Activated CD4-positive, alpha-beta T cell treated with anti-CD3 and anti-CD28 coated beads for 36 hours (primary cell): ENCODE measurements around the gene MT4. TPM values are rescaled to one million over a fixed set of nuclear protein-coding genes. Genes with fewer than 3 reads are reported as not detected.
A peak's percentile ranks its signal among the peaks of the same experiment; 100 is the strongest.

Source experiments
- ATAC-seq: fragments of 200-7000 bp; cut with Tn5 transposase; one replicate; pipeline ENCODE4 v1.10.0; 2021; ENCODE audit warnings: mild to moderate bottlenecking, moderate library complexity
- CTCF ChIA-PET: fragments of 350-600 bp; sonication (Branson Sonifier 250); formaldehyde crosslinking; loops from one replicate; lab custom pipeline; 2021; ENCODE audit warnings: antibody characterized with exemption; lab: Charles Lee
- POLR2A ChIA-PET: fragments of 350-600 bp; sonication (Branson Sonifier 250); formaldehyde crosslinking; loops from one replicate; lab custom pipeline; 2021; ENCODE audit warnings: antibody characterized with exemption, inconsistent platforms; lab: Charles Lee
- DNase-seq: peaks from one replicate; pipeline ENCODE4 v3.0.0-alpha.2; 2020
- H3K27ac Mint-ChIP-seq: one replicate; pipeline ENCODE4 v1.8.0; 2021; ENCODE audit warnings: mixed read lengths
- H3K27me3 Mint-ChIP-seq: one replicate; pipeline ENCODE4 v1.8.0; 2021; ENCODE audit warnings: mixed read lengths
- H3K36me3 Mint-ChIP-seq: one replicate; pipeline ENCODE4 v1.8.0; 2021; ENCODE audit warnings: low read depth, mixed read lengths
- H3K4me1 Mint-ChIP-seq: one replicate; pipeline ENCODE4 v1.8.0; 2021; ENCODE audit warnings: mixed read lengths
- H3K4me3 Mint-ChIP-seq: one replicate; pipeline ENCODE4 v1.8.0; 2021; ENCODE audit warnings: mild to moderate bottlenecking, moderate library complexity, mixed read lengths
- H3K9me3 Mint-ChIP-seq: one replicate; pipeline ENCODE4 v1.8.0; 2021; ENCODE audit warnings: low read depth, mixed read lengths
- intact Hi-C, 2 experiments: fragments of 100-400 bp; cut with DNase I in 1 of 2; cut with micrococcal nuclease in 1 of 2; formaldehyde crosslinking; loops; one replicate each; pipeline versions ENCODE4 v1.14.2 to v1.15.1; 2022 to 2024; cut with DNase I, micrococcal nuclease
- total RNA-seq, 2 experiments: library from RNA; stranded (reverse); gene quantifications; one replicate each; pipeline ENCODE4 v1.2.3, GENCODE V29; 2021

The MT4 gene
- total RNA-seq, 2 experiments from 2014 or later = not detected

- H3K27me3 Mint-ChIP-seq = peaks cover 13% of the 10 kb centered on the region
Measured at GRCh38 chr16:56584276-56584675, 19.4 kb downstream of the MT4 start.

GRCh38 chr16:56588781-56589140, 23.9 kb downstream of the MT4 start:
- CTCF ChIA-PET = interaction anchor here (0.9 kb wide), 1 partner anchor 17 kb away, joined by 3 read pairs; no protein-coding TSS in a partner anchor
- Mint-ChIP-seq H3K4me1 (peaks cover 10% of the 10 kb centered on the region), H3K36me3 (no peaks in the 10 kb centered on the region), H3K4me3 (peak overlapping the region; percentile 75), H3K27me3 (peaks cover 21% of the 10 kb centered on the region), H3K27ac (peak overlapping the region; percentile 77), H3K9me3 (no peaks in the 10 kb centered on the region)
- POLR2A ChIA-PET = no interaction called here
- DNase-seq (no peak), ATAC-seq (peak; percentile 13)
- intact Hi-C loops = no loop called here

More at GRCh38 chr16:56584276-56584675, 19.4 kb downstream of the MT4 start:
- POLR2A ChIA-PET = no interaction called here
- intact Hi-C loops = no loop called here
- Mint-ChIP-seq H3K9me3 (no peaks in the 10 kb centered on the region), H3K27ac (no peak overlapping the region), H3K4me3 (no peak overlapping the region), H3K36me3 (no peaks in the 10 kb centered on the region), H3K4me1 (peaks cover 4% of the 10 kb centered on the region)
- DNase-seq (no peak), ATAC-seq (no peak)
- CTCF ChIA-PET = interaction anchor here (1.7 to 1.8 kb wide), 2 partner anchors 8 to 16 kb away, joined by 6 read pairs; no protein-coding TSS in a partner anchor

GRCh38 chr16:56589141-56590039, 24.5 kb downstream of the MT4 start, which contains the start of gene MT3:
MT3 (plus strand) TSS chr16:56589528; CDS start chr16:56589591, 63 bp downstream.
- H3K27me3 Mint-ChIP-seq = peaks cover 21% of the 10 kb centered on the region
- peaks cover 10% of the 10 kb centered on the region for H3K4me1 Mint-ChIP-seq
- peak within 1 kb of the TSS; percentile 77 for H3K27ac Mint-ChIP-seq
- H3K36me3 Mint-ChIP-seq = no peaks in the 10 kb centered on the region
- intact Hi-C loops = no loop called here
- DNase-seq = peak; percentile 72
- peak; percentile 87 for ATAC-seq
- ChIA-PET CTCF (interaction anchor here (0.6 to 0.9 kb wide), 2 partner anchors 16 to 45 kb away, joined by 3 to 4 read pairs; no protein-coding TSS in a partner anchor), POLR2A (no interaction called here)
- H3K9me3 Mint-ChIP-seq = no peaks in the 10 kb centered on the region
- H3K4me3 Mint-ChIP-seq = peak within 1 kb of the TSS; percentile 75

GRCh38 chr16:56591377-56592060, 26.6 kb downstream of the MT4 start:
- Mint-ChIP-seq H3K27ac (no peak overlapping the region), H3K4me1 (peaks cover 10% of the 10 kb centered on the region), H3K4me3 (no peak overlapping the region), H3K9me3 (no peaks in the 10 kb centered on the region), H3K27me3 (peaks cover 20% of the 10 kb centered on the region), H3K36me3 (no peaks in the 10 kb centered on the region)
- intact Hi-C loops = no loop called here
- ATAC-seq (no peak), DNase-seq (no peak)
- ChIA-PET CTCF (interaction anchor here (0.6 to 2.0 kb wide), 9 partner anchors 9 to 648 kb away, joined by 3 to 13 read pairs (median 4); no protein-coding TSS in a partner anchor), POLR2A (no interaction called here)

GRCh38 chr16:56593573-56594291, 28.9 kb downstream of the MT4 start:
- Mint-ChIP-seq H3K27me3 (peaks cover 13% of the 10 kb centered on the region), H3K27ac (no peak overlapping the region), H3K36me3 (no peaks in the 10 kb centered on the region), H3K4me3 (no peak overlapping the region), H3K4me1 (peaks cover 14% of the 10 kb centered on the region), H3K9me3 (no peaks in the 10 kb centered on the region)
- ChIA-PET CTCF (no interaction called here), POLR2A (no interaction called here)
- DNase-seq (no peak), ATAC-seq (no peak)
- intact Hi-C loops = no loop called here

- ATAC-seq = no peak
- ChIA-PET CTCF (no interaction called here), POLR2A (no interaction called here)
- H3K4me3 Mint-ChIP-seq = no peak overlapping the region
- intact Hi-C loops = no loop called here
- H3K9me3 Mint-ChIP-seq = no peaks in the 10 kb centered on the region
- no peak for DNase-seq
- peaks cover 10% of the 10 kb centered on the region for H3K27me3 Mint-ChIP-seq
- no peak overlapping the region for H3K27ac Mint-ChIP-seq
- no peaks in the 10 kb centered on the region for H3K36me3 Mint-ChIP-seq
- peaks cover 11% of the 10 kb centered on the region for H3K4me1 Mint-ChIP-seq
Measured at GRCh38 chr16:56594292-56594619, 29.4 kb downstream of the MT4 start.

- POLR2A ChIA-PET = no interaction called here
- Mint-ChIP-seq H3K27ac (no peak overlapping the region), H3K9me3 (no peaks in the 10 kb centered on the region), H3K27me3 (peaks cover 6% of the 10 kb centered on the region), H3K4me1 (peaks cover 6% of the 10 kb centered on the region), H3K36me3 (no peaks in the 10 kb centered on the region), H3K4me3 (no peak overlapping the region)
- CTCF ChIA-PET = interaction anchor here (0.6 to 5.9 kb wide), 13 partner anchors 8 to 114 kb away, joined by 3 to 28 read pairs (median 4); partner anchors contain the start of gene MT1E
- peak; percentile 53 for DNase-seq
- intact Hi-C loops = loop anchor here in 1 of 2 experiments (1.0 to 10.0 kb wide), 2 partner anchors 23 to 934 kb away; partner anchors contain the start of gene CCDC102A
- peak; percentile 64 for ATAC-seq
Measured at GRCh38 chr16:56600398-56600999, 35.6 kb downstream of the MT4 start.

GRCh38 chr16:56601325-56601724, 36.5 kb downstream of the MT4 start:
- ChIA-PET CTCF (interaction anchor here (0.9 to 5.9 kb wide), 9 partner anchors 9 to 102 kb away, joined by 3 to 28 read pairs (median 6); no protein-coding TSS in a partner anchor), POLR2A (no interaction called here)
- Mint-ChIP-seq H3K36me3 (no peaks in the 10 kb centered on the region), H3K27ac (no peak overlapping the region), H3K4me1 (peaks cover 12% of the 10 kb centered on the region), H3K4me3 (no peak overlapping the region), H3K27me3 (peaks cover 6% of the 10 kb centered on the region), H3K9me3 (no peaks in the 10 kb centered on the region)
- no peak for DNase-seq
- intact Hi-C loops = loop anchor here in 1 of 2 experiments (10.0 kb wide), 1 partner anchor 933 kb away; the partner anchor contains the start of gene CCDC102A
- ATAC-seq = no peak

GRCh38 chr16:56603589-56603988, 38.7 kb downstream of the MT4 start:
- ChIA-PET POLR2A (interaction anchor here (0.7 kb wide), 1 partner anchor 153 kb away, joined by 4 read pairs; the partner anchor contains the start of genes NUDT21 and OGFOD1), CTCF (interaction anchor here (0.6 to 5.9 kb wide), 8 partner anchors 12 to 99 kb away, joined by 3 to 28 read pairs (median 4); no protein-coding TSS in a partner anchor)
- H3K27me3 Mint-ChIP-seq = peaks cover 6% of the 10 kb centered on the region
- intact Hi-C loops = loop anchor here in 1 of 2 experiments (1.0 to 10.0 kb wide), 2 partner anchors 99 to 931 kb away; partner anchors contain the start of gene CCDC102A
- no peaks in the 10 kb centered on the region for H3K9me3 Mint-ChIP-seq
- ATAC-seq (no peak), DNase-seq (peak; percentile 45)
- peaks cover 25% of the 10 kb centered on the region for H3K4me1 Mint-ChIP-seq
- H3K27ac Mint-ChIP-seq = no peak overlapping the region
- H3K36me3 Mint-ChIP-seq = no peaks in the 10 kb centered on the region
- no peak overlapping the region for H3K4me3 Mint-ChIP-seq

GRCh38 chr16:56604966-56605365, 40.1 kb downstream of the MT4 start:
- peaks cover 6% of the 10 kb centered on the region for H3K27me3 Mint-ChIP-seq
- CTCF ChIA-PET = interaction anchor here (0.6 to 5.9 kb wide), 8 partner anchors 12 to 98 kb away, joined by 3 to 28 read pairs (median 3); no protein-coding TSS in a partner anchor
- peaks cover 7% of the 10 kb centered on the region for H3K36me3 Mint-ChIP-seq
- POLR2A ChIA-PET = interaction anchor here (1.5 kb wide), 1 partner anchor 97 kb away, joined by 3 read pairs; no protein-coding TSS in a partner anchor
- H3K4me3 Mint-ChIP-seq = no peak overlapping the region
- intact Hi-C loops = loop anchor here in 1 of 2 experiments (10.0 kb wide), 1 partner anchor 930 kb away; the partner anchor contains the start of gene CCDC102A
- H3K9me3 Mint-ChIP-seq = no peaks in the 10 kb centered on the region
- no peak overlapping the region for H3K27ac Mint-ChIP-seq
- H3K4me1 Mint-ChIP-seq = peaks cover 29% of the 10 kb centered on the region
- DNase-seq (no peak), ATAC-seq (no peak)
